NT2/D1 (cell line): ENCODE data around the gene ASPSCR1.

Experiments
- SUZ12 ChIP-seq: IDR thresholded peaks from 2 replicates; pipeline ENCODE4 v1.6.1; 2011; ENCODE audit not compliant: insufficient read length, insufficient read depth; ENCODE audit errors: extremely low read depth
- YY1 ChIP-seq: IDR thresholded peaks from 2 replicates; pipeline ENCODE4 v1.6.1; 2011; ENCODE audit not compliant: insufficient read length, insufficient read depth
- ZNF274 ChIP-seq: IDR thresholded peaks from 2 replicates; pipeline ENCODE4 v1.6.1; 2011; ENCODE audit warnings: mild to moderate bottlenecking, low read depth, low read length

DNA sequence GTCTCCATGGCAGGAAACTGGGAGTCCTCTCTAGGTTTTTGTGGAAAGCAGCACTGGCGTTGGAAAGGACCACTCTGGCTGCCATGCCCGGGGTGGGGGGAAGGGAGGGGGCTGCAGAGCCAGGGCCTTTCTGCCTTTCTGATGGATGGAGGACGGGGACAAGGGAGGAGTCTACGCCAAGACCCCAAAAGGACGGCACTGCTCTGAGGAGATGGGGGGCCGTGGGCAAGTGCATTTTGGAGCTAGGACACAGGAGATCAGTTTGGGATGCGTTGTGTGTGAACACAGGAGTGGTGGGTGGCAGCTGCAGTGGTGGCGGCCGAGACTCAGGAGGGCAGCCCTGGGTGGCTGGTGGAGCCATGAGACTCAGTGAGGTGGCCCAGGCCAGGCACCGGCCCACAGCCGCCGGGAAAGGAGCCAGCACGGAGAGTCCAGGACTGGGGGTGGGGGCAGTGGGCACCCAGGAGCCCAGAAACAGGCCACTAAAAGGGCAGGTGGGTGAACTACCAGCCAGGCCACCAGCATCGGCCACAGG, 43.2 kb downstream of the ASPSCR1 start:
- TF ChIP-seq SUZ12 (no peak), ZNF274 (no peak), YY1 (no peak)
